HG03378 (cell line): ENCODE results near the gene FDX1.

ENCODE experiments used
- ATAC-seq: cut with Tn5 transposase; IDR thresholded peaks from one replicate; pipeline ENCODE4 v1.9.1; 2021; ENCODE audit warnings: mild to moderate bottlenecking, moderate library complexity; ENCODE audit not compliant: unreplicated experiment

The FDX1 gene

GRCh38 chr11:110505528-110506284 is 76.0 kb downstream of the FDX1 start:
- no peak for ATAC-seq

DNA sequence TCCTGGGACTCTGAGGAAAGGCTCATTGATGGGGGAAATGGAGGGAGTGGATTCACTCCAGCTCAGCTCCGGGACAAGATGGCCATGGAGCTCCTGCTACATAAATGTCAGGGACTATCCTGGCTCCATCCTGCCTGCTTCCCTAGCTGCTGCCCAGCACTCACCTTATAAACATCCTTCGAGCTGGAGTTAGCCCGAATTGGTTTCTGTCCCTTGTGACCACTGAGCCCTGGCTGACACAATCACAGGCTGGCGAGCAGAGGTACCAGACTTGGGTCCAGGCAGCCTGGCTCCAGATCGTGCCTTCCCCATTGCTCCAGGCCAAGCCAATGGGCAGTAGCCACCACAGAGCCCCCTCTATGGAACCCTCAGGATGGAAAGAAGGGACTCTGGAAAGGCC is 77.6 kb downstream of the FDX1 start:
- ATAC-seq: no peak

GRCh38 chr11:110508786-110509185 is 79.0 kb downstream of the FDX1 start:
- ATAC-seq: no peak

GRCh38 chr11:110509472-110509871 is 79.7 kb downstream of the FDX1 start:
- ATAC-seq: no peak

DNA sequence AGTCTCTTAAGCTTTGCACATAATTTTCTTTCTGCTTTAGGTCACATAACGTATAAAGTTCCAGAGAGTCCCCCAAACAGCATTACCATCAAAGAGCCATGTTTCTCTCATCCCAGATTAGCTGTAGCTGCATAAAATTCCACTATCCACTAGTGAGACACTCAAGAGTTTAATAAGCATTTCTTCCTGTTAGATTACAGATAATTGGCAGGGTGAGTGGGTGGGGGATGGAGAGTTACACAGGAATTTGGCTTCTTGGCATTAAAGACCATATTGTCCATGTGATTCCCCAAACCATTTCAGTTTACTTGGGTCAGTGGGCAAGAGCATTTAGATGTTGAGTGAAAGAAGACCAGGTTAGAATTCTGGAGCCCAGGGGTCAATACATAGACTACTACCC is 82.3 kb downstream of the FDX1 start:
- no peak for ATAC-seq

DNA sequence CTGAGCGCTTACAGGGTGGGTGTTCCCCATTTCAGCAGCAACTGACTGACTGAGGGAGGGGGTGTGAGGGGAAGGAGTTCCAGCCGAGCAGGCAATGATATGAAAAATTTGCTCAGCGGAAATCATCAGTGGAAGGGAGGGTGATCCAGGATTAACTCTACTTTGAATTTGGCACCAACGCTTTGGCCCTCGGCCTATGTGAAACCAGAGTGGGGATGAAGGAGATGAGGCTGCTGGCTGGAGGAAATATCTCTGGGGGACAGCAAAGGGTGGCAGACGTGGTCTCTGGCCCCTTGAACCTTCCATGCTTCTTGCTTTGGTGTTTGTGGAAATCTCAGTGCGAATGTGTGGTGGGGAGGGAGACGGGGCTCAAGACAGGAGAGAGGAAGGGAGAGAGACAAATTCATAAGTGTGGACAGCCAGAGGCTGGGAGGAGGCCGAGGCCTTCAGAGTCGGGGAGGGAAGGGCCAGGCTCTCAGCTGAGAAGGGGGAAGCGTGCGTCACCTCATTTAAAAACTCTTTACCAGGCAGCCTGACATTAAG is 83.6 kb downstream of the FDX1 start:
- ATAC-seq: no peak

DNA sequence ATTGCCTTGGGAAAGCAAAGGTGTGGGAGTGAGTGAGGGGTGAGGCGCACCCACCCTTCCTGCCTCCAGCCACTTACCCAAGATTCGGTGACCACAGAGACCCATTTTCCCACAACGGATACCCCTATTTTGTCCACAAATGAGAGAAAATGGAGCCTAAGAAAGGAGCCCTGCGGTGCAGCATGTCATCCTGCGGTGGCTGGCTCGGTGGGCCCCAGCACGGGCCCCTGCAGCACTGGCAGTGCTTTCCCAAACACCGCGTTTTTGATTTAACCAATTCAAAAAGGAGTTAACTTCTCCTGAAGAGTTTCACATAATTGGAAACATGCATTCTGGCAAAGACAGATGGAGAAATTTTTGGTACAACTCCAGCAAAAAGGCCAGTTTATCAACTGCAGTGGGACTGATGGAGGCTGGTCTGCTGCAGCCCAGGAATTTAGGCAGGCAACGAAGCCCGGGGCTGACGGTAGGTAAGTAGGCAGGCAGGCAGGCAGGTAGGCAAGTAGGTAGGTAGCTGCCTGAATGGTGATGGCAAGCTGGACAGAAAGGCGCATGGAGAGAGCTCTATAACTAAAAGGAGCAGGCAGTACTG is 84.2 kb downstream of the FDX1 start:
- no peak for ATAC-seq
